Measurements from ENCODE around the gene TSPAN6.

The TSPAN6 gene

GRCh38 chrX:100625985-100626491 lies 10.6 kb downstream of the TSPAN6 start:
- H3K4me3 ChIP-seq (ENCODE audit: low read length, poor library complexity, severe bottlenecking): no peak overlapping the region
- no peaks in the 10 kb centered on the region for H3K9me3 ChIP-seq (ENCODE audit: insufficient read depth, low read depth, low read length)
- no peaks in the 10 kb centered on the region for H3K79me2 ChIP-seq (ENCODE audit: insufficient read depth, low read length)
- H4K20me1 ChIP-seq (ENCODE audit: insufficient read depth, low read length, poor library complexity, severe bottlenecking): no peaks in the 10 kb centered on the region
- peaks cover 6% of the 10 kb centered on the region for H3K4me1 ChIP-seq (ENCODE audit: insufficient read depth, low read length, poor library complexity, severe bottlenecking)
- H2AFZ ChIP-seq (ENCODE audit: low read length): no peak overlapping the region
- no peaks in the 10 kb centered on the region for H3K9me2 ChIP-seq (replicated peaks; ENCODE audit: low read depth, low read length)
- H3K9ac ChIP-seq (ENCODE audit: low read depth, low read length, poor library complexity, severe bottlenecking): no peak overlapping the region
- H3K27me3 ChIP-seq (ENCODE audit: insufficient read depth, low read length, poor library complexity, severe bottlenecking): peaks cover 18% of the 10 kb centered on the region
- no peaks in the 10 kb centered on the region; the same call in 1 of the 2 replicates for H3F3A ChIP-seq (ENCODE audit: low read depth)
- H3K36me3 ChIP-seq (ENCODE audit: insufficient read depth, low read length): no peaks in the 10 kb centered on the region
- peak overlapping the region; percentile 35 for H3K4me2 ChIP-seq (ENCODE audit: low read depth, low read length, poor library complexity, severe bottlenecking)
- TF ChIP-seq, protein P1, sequence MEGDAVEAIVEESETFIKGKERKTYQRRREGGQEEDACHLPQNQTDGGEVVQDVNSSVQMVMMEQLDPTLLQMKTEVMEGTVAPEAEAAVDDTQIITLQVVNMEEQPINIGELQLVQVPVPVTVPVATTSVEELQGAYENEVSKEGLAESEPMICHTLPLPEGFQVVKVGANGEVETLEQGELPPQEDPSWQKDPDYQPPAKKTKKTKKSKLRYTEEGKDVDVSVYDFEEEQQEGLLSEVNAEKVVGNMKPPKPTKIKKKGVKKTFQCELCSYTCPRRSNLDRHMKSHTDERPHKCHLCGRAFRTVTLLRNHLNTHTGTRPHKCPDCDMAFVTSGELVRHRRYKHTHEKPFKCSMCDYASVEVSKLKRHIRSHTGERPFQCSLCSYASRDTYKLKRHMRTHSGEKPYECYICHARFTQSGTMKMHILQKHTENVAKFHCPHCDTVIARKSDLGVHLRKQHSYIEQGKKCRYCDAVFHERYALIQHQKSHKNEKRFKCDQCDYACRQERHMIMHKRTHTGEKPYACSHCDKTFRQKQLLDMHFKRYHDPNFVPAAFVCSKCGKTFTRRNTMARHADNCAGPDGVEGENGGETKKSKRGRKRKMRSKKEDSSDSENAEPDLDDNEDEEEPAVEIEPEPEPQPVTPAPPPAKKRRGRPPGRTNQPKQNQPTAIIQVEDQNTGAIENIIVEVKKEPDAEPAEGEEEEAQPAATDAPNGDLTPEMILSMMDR (conservative IDR thresholded peaks at IDR 0.05; ENCODE audit: low read length): no peak
- no peak for TF ChIP-seq EZH2phosphoT487 (IDR thresholded peaks at IDR 0.05; ENCODE audit: borderline replicate concordance)

DNA sequence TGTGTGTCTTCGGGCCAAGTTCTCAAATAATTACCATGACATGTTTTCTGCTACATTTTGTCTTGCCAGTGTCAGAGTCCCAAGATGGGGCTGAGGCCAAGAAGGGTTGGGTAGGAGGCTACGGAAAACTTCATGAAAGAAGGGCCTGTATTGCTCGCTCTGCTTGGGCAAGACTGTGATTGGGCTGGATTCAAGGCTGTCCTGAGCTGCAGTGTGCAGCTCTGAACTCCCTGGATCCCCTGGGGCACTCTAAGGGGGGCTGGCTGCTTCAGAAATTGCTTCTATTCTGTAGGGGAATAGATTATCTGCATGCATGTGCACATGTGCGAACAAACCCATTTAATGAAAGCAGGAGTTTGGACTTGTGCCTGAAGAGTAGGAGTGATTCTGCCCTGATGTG lies 13.6 kb downstream of the TSPAN6 start:
- H3F3A ChIP-seq (ENCODE audit: low read depth): no peaks in the 10 kb centered on the region; the same call in 1 of the 2 replicates
- H3K4me2 ChIP-seq (ENCODE audit: low read depth, low read length, poor library complexity, severe bottlenecking): no peak overlapping the region
- TF ChIP-seq, protein P1 (conservative IDR thresholded peaks at IDR 0.05; ENCODE audit: low read length): no peak
- TF ChIP-seq EZH2phosphoT487 (IDR thresholded peaks at IDR 0.05; ENCODE audit: borderline replicate concordance): no peak
- H3K4me3 ChIP-seq (ENCODE audit: low read length, poor library complexity, severe bottlenecking): no peak overlapping the region
- H3K9ac ChIP-seq (ENCODE audit: low read depth, low read length, poor library complexity, severe bottlenecking): no peak overlapping the region
- no peaks in the 10 kb centered on the region for H3K9me2 ChIP-seq (replicated peaks; ENCODE audit: low read depth, low read length)
- no peaks in the 10 kb centered on the region for H3K9me3 ChIP-seq (ENCODE audit: insufficient read depth, low read depth, low read length)
- no peaks in the 10 kb centered on the region for H4K20me1 ChIP-seq (ENCODE audit: insufficient read depth, low read length, poor library complexity, severe bottlenecking)
- H3K36me3 ChIP-seq (ENCODE audit: insufficient read depth, low read length): no peaks in the 10 kb centered on the region
- H3K27me3 ChIP-seq (ENCODE audit: insufficient read depth, low read length, poor library complexity, severe bottlenecking): peaks cover 3% of the 10 kb centered on the region
- H2AFZ ChIP-seq (ENCODE audit: low read length): no peak overlapping the region
- peaks cover 6% of the 10 kb centered on the region for H3K4me1 ChIP-seq (ENCODE audit: insufficient read depth, low read length, poor library complexity, severe bottlenecking)
- no peaks in the 10 kb centered on the region for H3K79me2 ChIP-seq (ENCODE audit: insufficient read depth, low read length)

DNA sequence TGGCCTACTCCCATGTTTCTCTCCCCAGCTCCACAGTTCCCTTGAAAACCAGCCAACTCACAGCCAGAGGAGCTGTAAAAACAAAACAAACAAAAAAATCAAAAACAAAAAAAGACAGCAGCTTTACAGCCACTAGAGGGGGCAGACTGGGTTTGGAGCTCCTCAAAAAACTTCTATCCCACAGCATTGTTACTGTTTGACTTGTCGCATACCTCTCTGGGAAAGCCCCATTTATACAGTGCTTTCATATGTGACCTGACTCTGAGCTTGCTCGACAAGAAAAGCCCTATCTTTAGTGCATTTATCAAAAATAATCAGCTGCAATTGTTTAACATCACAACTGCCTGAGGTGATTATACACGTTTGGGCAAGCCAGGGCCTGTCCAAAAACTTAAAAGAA lies 21.6 kb downstream of the TSPAN6 start:
- no peaks in the 10 kb centered on the region for H3K9me3 ChIP-seq (ENCODE audit: insufficient read depth, low read depth, low read length)
- H3K4me2 ChIP-seq (ENCODE audit: low read depth, low read length, poor library complexity, severe bottlenecking): no peak overlapping the region
- no peaks in the 10 kb centered on the region for H3K4me1 ChIP-seq (ENCODE audit: insufficient read depth, low read length, poor library complexity, severe bottlenecking)
- H3K4me3 ChIP-seq (ENCODE audit: low read length, poor library complexity, severe bottlenecking): no peak overlapping the region
- H3K9me2 ChIP-seq (replicated peaks; ENCODE audit: low read depth, low read length): no peaks in the 10 kb centered on the region
- H3K79me2 ChIP-seq (ENCODE audit: insufficient read depth, low read length): no peaks in the 10 kb centered on the region
- H3K27me3 ChIP-seq (ENCODE audit: insufficient read depth, low read length, poor library complexity, severe bottlenecking): no peaks in the 10 kb centered on the region
- no peaks in the 10 kb centered on the region for H3K36me3 ChIP-seq (ENCODE audit: insufficient read depth, low read length)
- H3F3A ChIP-seq (ENCODE audit: low read depth): no peaks in the 10 kb centered on the region
- TF ChIP-seq, protein P1 (conservative IDR thresholded peaks at IDR 0.05; ENCODE audit: low read length): peak; percentile 49
- no peak for TF ChIP-seq EZH2phosphoT487 (IDR thresholded peaks at IDR 0.05; ENCODE audit: borderline replicate concordance)
- no peaks in the 10 kb centered on the region for H4K20me1 ChIP-seq (ENCODE audit: insufficient read depth, low read length, poor library complexity, severe bottlenecking)
- no peak overlapping the region for H3K9ac ChIP-seq (ENCODE audit: low read depth, low read length, poor library complexity, severe bottlenecking)
- H2AFZ ChIP-seq (ENCODE audit: low read length): no peak overlapping the region
